Measurements from ENCODE around the gene PIK3AP1.

DNA sequence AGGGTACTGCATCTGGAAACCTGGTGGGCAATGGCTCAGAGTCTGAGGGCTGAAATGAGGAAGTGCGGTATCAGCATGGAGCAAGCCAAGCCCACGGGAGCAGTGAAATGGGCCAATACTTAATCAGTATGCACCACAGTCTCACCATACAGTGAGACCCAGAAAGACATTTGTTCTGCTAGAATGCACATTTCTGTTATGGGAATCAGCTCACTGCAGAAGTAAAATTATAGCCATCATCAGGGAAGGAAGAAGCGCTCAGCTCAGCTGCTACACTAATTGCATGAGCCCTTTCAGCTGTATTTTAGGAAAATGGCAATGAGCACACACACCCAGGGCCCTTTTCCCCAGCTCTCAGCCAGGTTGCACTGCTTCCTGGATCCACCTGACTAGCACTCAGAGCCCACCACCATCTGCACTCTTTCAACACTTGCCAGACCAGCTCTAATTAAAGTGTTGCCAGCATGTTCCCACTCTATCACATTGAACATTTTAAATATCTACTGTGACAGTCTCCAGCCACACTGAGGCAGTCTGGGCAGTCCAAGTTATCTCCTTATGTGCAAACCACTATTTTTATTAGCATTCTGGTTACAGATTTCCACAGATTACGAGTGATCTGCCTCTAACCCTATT, 44.2 kb upstream of the PIK3AP1 start:
- TF ChIP-seq, protein P1, sequence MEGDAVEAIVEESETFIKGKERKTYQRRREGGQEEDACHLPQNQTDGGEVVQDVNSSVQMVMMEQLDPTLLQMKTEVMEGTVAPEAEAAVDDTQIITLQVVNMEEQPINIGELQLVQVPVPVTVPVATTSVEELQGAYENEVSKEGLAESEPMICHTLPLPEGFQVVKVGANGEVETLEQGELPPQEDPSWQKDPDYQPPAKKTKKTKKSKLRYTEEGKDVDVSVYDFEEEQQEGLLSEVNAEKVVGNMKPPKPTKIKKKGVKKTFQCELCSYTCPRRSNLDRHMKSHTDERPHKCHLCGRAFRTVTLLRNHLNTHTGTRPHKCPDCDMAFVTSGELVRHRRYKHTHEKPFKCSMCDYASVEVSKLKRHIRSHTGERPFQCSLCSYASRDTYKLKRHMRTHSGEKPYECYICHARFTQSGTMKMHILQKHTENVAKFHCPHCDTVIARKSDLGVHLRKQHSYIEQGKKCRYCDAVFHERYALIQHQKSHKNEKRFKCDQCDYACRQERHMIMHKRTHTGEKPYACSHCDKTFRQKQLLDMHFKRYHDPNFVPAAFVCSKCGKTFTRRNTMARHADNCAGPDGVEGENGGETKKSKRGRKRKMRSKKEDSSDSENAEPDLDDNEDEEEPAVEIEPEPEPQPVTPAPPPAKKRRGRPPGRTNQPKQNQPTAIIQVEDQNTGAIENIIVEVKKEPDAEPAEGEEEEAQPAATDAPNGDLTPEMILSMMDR (IDR thresholded peaks at IDR 0.05; ENCODE audit: low read length) = no peak
- no peak for TF ChIP-seq EZH2 (IDR thresholded peaks at IDR 0.05; ENCODE audit: borderline replicate concordance, low read length)
